ENCODE data around the gene UBL4A. TPM values are rescaled to one million over a fixed set of nuclear protein-coding genes. Genes with fewer than 3 reads are reported as not detected.

The UBL4A gene
- total and polyA plus RNA-seq, 2 of the 13 experiments (the other 11 are each of a cell fraction or from before 2014, with no cell fraction given), result 16.8 to 25.5 TPM

GRCh38 chrX:154441984-154442707 lies 44.3 kb downstream of the UBL4A start:
- H3K9me3 ChIP-seq (ENCODE audit: low read length), result no peaks in the 10 kb centered on the region
- DNase-seq (ENCODE audit: low spot score) (no peak), ATAC-seq (no peak), FAIRE-seq (no peak)
- TF ChIP-seq ESRRA (CRISPR knock-in tag; IDR thresholded peaks at IDR 0.05; ENCODE audit: low read depth) (no peak), GZF1 (CRISPR knock-in tag; IDR thresholded peaks at IDR 0.05) (no peak), ZNF839 (CRISPR knock-in tag; IDR thresholded peaks at IDR 0.05; ENCODE audit: borderline replicate concordance) (no peak), BRD4 (CRISPR knock-in tag; IDR thresholded peaks at IDR 0.05) (no peak), ZNF562 (CRISPR knock-in tag; IDR thresholded peaks at IDR 0.05; ENCODE audit: borderline replicate concordance) (no peak), ZNF30 (CRISPR knock-in tag; IDR thresholded peaks at IDR 0.05) (no peak)
- H3K4me2 ChIP-seq (ENCODE audit: low read depth, low read length), result no peak overlapping the region
- peaks cover 19% of the 10 kb centered on the region for H3K4me1 ChIP-seq (ENCODE audit: insufficient read depth, low read length)
- no peaks in the 10 kb centered on the region for H3K27me3 ChIP-seq (ENCODE audit: control insufficient read depth in 1 of 2, insufficient read depth in 2 of 2, low read length in 2 of 2)
- CTCF ChIA-PET (ENCODE audit: low intra/inter-chr PET ratio, low total read pairs), result no interaction called here
- H3K36me3 ChIP-seq (replicated peaks in 1 of 2; ENCODE audit: control insufficient read depth in 1 of 2, insufficient read depth in 2 of 2, low read length in 2 of 2), result peaks cover 0 to 2% of the 10 kb centered on the region in 2 experiments; a peak in 2 of 5 replicates
- no peak overlapping the region for H3K27ac ChIP-seq (ENCODE audit: extremely low read length, insufficient read depth, low read length)
- intact Hi-C loops (cut with micrococcal nuclease; ENCODE audit: unreplicated experiment), result no loop called here
- TSS peak; percentile 36 for BruUV-seq (replicated peaks)
- no peak overlapping the region for H3K9ac ChIP-seq (ENCODE audit: insufficient read depth, low read depth, low read length)
- POLR2A ChIA-PET, result no interaction called here
- WGBS (ENCODE audit: low lambda C conversion rate), result no CpG with 5 or more reads among the region's 21 CpGs
- no peaks in the 10 kb centered on the region for H4K20me1 ChIP-seq (ENCODE audit: insufficient read depth, low read length)
- peaks cover 16% of the 10 kb centered on the region for H3K79me2 ChIP-seq (ENCODE audit: insufficient read depth, low read length)
- H2AFZ ChIP-seq (ENCODE audit: low read length), result no peak overlapping the region
- H3K4me3 ChIP-seq (replicated peaks in 1 of 3; ENCODE audit: insufficient read depth in 1 of 3, low read depth in 2 of 3, low read length in 3 of 3), result no peak overlapping the region
- in situ Hi-C loops (cut with HindIII; ENCODE audit: extremely low pct_ligation_motif_present, low pct_unique_long_range_greater_than_20kb), result no loop called here

GRCh38 chrX:154441564-154441963 lies 44.9 kb downstream of the UBL4A start:
- Histone ChIP-seq H3K4me2 (ENCODE audit: low read depth, low read length) (no peak overlapping the region), H3K27ac (ENCODE audit: extremely low read length, insufficient read depth, low read length) (no peak overlapping the region), H3K4me1 (ENCODE audit: insufficient read depth, low read length) (peaks cover 19% of the 10 kb centered on the region), H3K9me3 (ENCODE audit: low read length) (no peaks in the 10 kb centered on the region), H3K27me3 (ENCODE audit: control insufficient read depth in 1 of 2, insufficient read depth in 2 of 2, low read length in 2 of 2) (no peaks in the 10 kb centered on the region), H4K20me1 (ENCODE audit: insufficient read depth, low read length) (no peaks in the 10 kb centered on the region), H2AFZ (ENCODE audit: low read length) (no peak overlapping the region), H3K36me3 (replicated peaks in 1 of 2; ENCODE audit: control insufficient read depth in 1 of 2, insufficient read depth in 2 of 2, low read length in 2 of 2) (peaks cover 0 to 2% of the 10 kb centered on the region in 2 experiments; a peak in 2 of 5 replicates), H3K9ac (ENCODE audit: insufficient read depth, low read depth, low read length) (no peak overlapping the region), H3K79me2 (ENCODE audit: insufficient read depth, low read length) (peaks cover 16% of the 10 kb centered on the region), H3K4me3 (replicated peaks in 1 of 3; ENCODE audit: insufficient read depth in 1 of 3, low read depth in 2 of 3, low read length in 3 of 3) (no peak overlapping the region)
- WGBS (ENCODE audit: low lambda C conversion rate), result 100% methylated on average over 1 of the region's 11 CpGs
- CTCF ChIA-PET (ENCODE audit: low intra/inter-chr PET ratio, low total read pairs), result no interaction called here
- FAIRE-seq (no peak), DNase-seq (ENCODE audit: low spot score) (no peak), ATAC-seq (no peak)
- BruUV-seq (replicated peaks), result no TSS peak
- POLR2A ChIA-PET, result no interaction called here
- intact Hi-C loops (cut with micrococcal nuclease; ENCODE audit: unreplicated experiment), result no loop called here
- in situ Hi-C loops (cut with HindIII; ENCODE audit: extremely low pct_ligation_motif_present, low pct_unique_long_range_greater_than_20kb), result no loop called here
- TF ChIP-seq MTA1 (CRISPR knock-in tag; IDR thresholded peaks at IDR 0.05; ENCODE audit: borderline replicate concordance), result no peak
- no peak for TF ChIP-seq JUNB (CRISPR knock-in tag; IDR thresholded peaks at IDR 0.05; ENCODE audit: borderline replicate concordance)
- TF ChIP-seq, protein P1, sequence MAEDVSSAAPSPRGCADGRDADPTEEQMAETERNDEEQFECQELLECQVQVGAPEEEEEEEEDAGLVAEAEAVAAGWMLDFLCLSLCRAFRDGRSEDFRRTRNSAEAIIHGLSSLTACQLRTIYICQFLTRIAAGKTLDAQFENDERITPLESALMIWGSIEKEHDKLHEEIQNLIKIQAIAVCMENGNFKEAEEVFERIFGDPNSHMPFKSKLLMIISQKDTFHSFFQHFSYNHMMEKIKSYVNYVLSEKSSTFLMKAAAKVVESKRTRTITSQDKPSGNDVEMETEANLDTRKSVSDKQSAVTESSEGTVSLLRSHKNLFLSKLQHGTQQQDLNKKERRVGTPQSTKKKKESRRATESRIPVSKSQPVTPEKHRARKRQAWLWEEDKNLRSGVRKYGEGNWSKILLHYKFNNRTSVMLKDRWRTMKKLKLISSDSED (CRISPR knock-in tag; IDR thresholded peaks at IDR 0.05), result no peak
- TF ChIP-seq PHB2 (IDR thresholded peaks at IDR 0.05; ENCODE audit: partially characterized antibody), result no peak
- TF ChIP-seq ZSCAN29 (CRISPR knock-in tag; conservative IDR thresholded peaks at IDR 0.05), result no peak
- TF ChIP-seq REXO4 (CRISPR knock-in tag; IDR thresholded peaks at IDR 0.05; ENCODE audit: borderline replicate concordance), result no peak
- TF ChIP-seq TMF1 (CRISPR knock-in tag; IDR thresholded peaks at IDR 0.05; ENCODE audit: low read depth), result no peak
- no peak for TF ChIP-seq ZNF512 (CRISPR knock-in tag; IDR thresholded peaks at IDR 0.05)
- no peak for TF ChIP-seq SNAPC5 (CRISPR knock-in tag; IDR thresholded peaks at IDR 0.05; ENCODE audit: borderline replicate concordance)
- TF ChIP-seq ZNF670 (CRISPR knock-in tag; IDR thresholded peaks at IDR 0.05; ENCODE audit: borderline replicate concordance), result no peak
- no peak for TF ChIP-seq RARA (CRISPR knock-in tag; IDR thresholded peaks at IDR 0.05)
